Stomach (tissue), 9 donors: ENCODE results near the gene IL18R1. TPM values are rescaled to one million over a fixed set of nuclear protein-coding genes. Genes with fewer than 3 reads are reported as not detected.

Experiments used
- DNase-seq, 2 donors: peaks; one replicate each; pipeline versions ENCODE4 v3.0.0 to v3.0.0-alpha.2; 2013 to 2019
- H3K27ac ChIP-seq, 5 donors: fragments of 200-600 bp in 4 of 5; sonication (generic) in 4 of 5; one replicate each; pipeline ENCODE4 v1.5.1; 2013 to 2019; ENCODE audit warnings: mild to moderate bottlenecking in 1 of 5, moderate library complexity in 1 of 5
- H3K27me3 ChIP-seq, 3 donors: fragments of 200-600 bp; sonication (generic); one replicate each; pipeline ENCODE4 v1.5.1; 2017 to 2019; ENCODE audit warnings: mixed run types in 1 of 3
- H3K36me3 ChIP-seq, 4 donors: fragments of 200-600 bp; sonication (generic); 1 replicate in 3 of 4; 2 replicates in 1 of 4; pipeline ENCODE4 v1.5.1; 2016 to 2019
- H3K4me1 ChIP-seq, 4 donors: fragments of 200-600 bp; sonication (generic); one replicate each; pipeline ENCODE4 v1.5.1; 2016 to 2019
- H3K4me3 ChIP-seq, 4 donors: fragments of 200-600 bp; sonication (generic) in 3 of 4; one replicate each; pipeline ENCODE4 v1.5.1; 2016 to 2019; ENCODE audit warnings: mild to moderate bottlenecking in 1 of 4
- H3K9me3 ChIP-seq, 4 donors: fragments of 200-600 bp; sonication (generic); one replicate each; pipeline ENCODE4 v1.5.1; 2016 to 2019
- CTCF ChIP-seq, 7 experiments: fragments of 450-650 bp in 4 of 7; fragments of 200-600 bp in 3 of 7; sonication (generic) in 3 of 7; IDR thresholded peaks; one replicate each; pipeline ENCODE4 v1.5.1; 2016 to 2019; ENCODE audit warnings: antibody characterized with exemption in 7 of 7, control low read depth in 2 of 7, mild to moderate bottlenecking in 1 of 7
- EP300 ChIP-seq: sonication (generic); formaldehyde crosslinking; IDR thresholded peaks from one replicate; pipeline ENCODE4 v1.6.1; 2017; ENCODE audit warnings: antibody characterized with exemption
- POLR2A ChIP-seq, 4 donors: fragments of 450-650 bp; IDR thresholded peaks; one replicate each; pipeline ENCODE4 v1.6.1; 2016; ENCODE audit warnings: antibody characterized with exemption in 4 of 4, control low read depth in 2 of 4, mild to moderate bottlenecking in 1 of 4, moderate library complexity in 1 of 4
- POLR2AphosphoS5 ChIP-seq, 3 donors: sonication (generic); formaldehyde crosslinking; IDR thresholded peaks; one replicate each; pipeline ENCODE4 v1.6.1; 2016; ENCODE audit warnings: antibody characterized with exemption in 3 of 3
- WGBS, 5 donors: extraction: QIAGEN DNeasy Blood & Tissue Kit in 3 of 5; methylation state at CpG; one replicate each; pipeline versions ENCODE4 v1.1.5 to v1.1.7; 2013 to 2018; 5-methylcytosine and 5-hydroxymethylcytosine counted together
- intact Hi-C: fragments of 100-400 bp; cut with DNase I; formaldehyde crosslinking; loops from one replicate; pipeline ENCODE4 v1.15.1; 2023; ENCODE audit warnings: low total_unique reads
- polyA plus RNA-seq, 3 donors: library from polyadenylated mRNA; stranded (reverse); fragments of 200-250 nt; gene quantifications; one replicate each; pipeline ENCODE4 v1.2.3, GENCODE V29; 2013
- total RNA-seq, 5 donors: library from RNA; depleted of rRNA; stranded (reverse); fragments of >200 nt; gene quantifications; one replicate each; pipeline versions ENCODE4 v1.1.0 to v1.2.3, GENCODE V29; 2014 to 2016
- donor health status: healthy with polysubstance abuse.
- donor health status: Bipolar disorder and iron deficiency.
- donor health status: healthy.

Gene IL18R1
- total and polyA plus RNA-seq, 8 donors = 0.29 to 83.9 (median 2.5) TPM

GRCh38 chr2:102369866-102370265, 14.3 kb downstream of the IL18R1 start:
- WGBS, 5 donors = 85 to 97% (median 93%) methylated on average over 1 of the region's 1 CpG
- Histone ChIP-seq H3K4me3 (no peak overlapping the region), H3K27me3 (no peaks in the 10 kb centered on the region), H3K9me3 (peaks cover 0 to 20% (median 16%) of the 10 kb centered on the region in 4 donors), H3K27ac (no peak overlapping the region), H3K4me1 (no peaks in the 10 kb centered on the region), H3K36me3 (peaks cover 0 to 20% (median 16%) of the 10 kb centered on the region in 4 donors)
- intact Hi-C loops = no loop called here
- DNase-seq = no peak
- no peak for TF ChIP-seq POLR2A (IDR thresholded peaks at IDR 0.05)
- no peak for TF ChIP-seq EP300
- TF ChIP-seq POLR2AphosphoS5 (IDR thresholded peaks at IDR 0.05) = no peak
- TF ChIP-seq CTCF (IDR thresholded peaks at IDR 0.05) = no peak

- TF ChIP-seq CTCF (IDR thresholded peaks at IDR 0.05) (no peak), POLR2A (IDR thresholded peaks at IDR 0.05) (no peak), POLR2AphosphoS5 (IDR thresholded peaks at IDR 0.05) (no peak), EP300 (no peak)
Observed at GRCh38 chr2:102376052-102376591, 20.5 kb downstream of the IL18R1 start.

GRCh38 chr2:102383722-102384121, 28.1 kb downstream of the IL18R1 start:
- Histone ChIP-seq H3K4me3 (no peak overlapping the region), H3K27ac (no peak overlapping the region), H3K36me3 (peaks cover 0 to 27% (median 12%) of the 10 kb centered on the region in 4 donors), H3K9me3 (peaks cover 0 to 19% (median 9%) of the 10 kb centered on the region in 4 donors), H3K27me3 (no peaks in the 10 kb centered on the region), H3K4me1 (no peaks in the 10 kb centered on the region)
- no peak for TF ChIP-seq POLR2A (IDR thresholded peaks at IDR 0.05)
- TF ChIP-seq CTCF (IDR thresholded peaks at IDR 0.05) = no peak
- no peak for TF ChIP-seq POLR2AphosphoS5 (IDR thresholded peaks at IDR 0.05)
- TF ChIP-seq EP300 = no peak
- intact Hi-C loops = no loop called here
- DNase-seq = no peak

More at GRCh38 chr2:102376052-102376591, 20.5 kb downstream of the IL18R1 start:
- Histone ChIP-seq H3K27me3 (no peaks in the 10 kb centered on the region), H3K27ac (no peak overlapping the region), H3K36me3 (peaks cover 0 to 3% (median 0%) of the 10 kb centered on the region in 4 donors), H3K4me1 (no peaks in the 10 kb centered on the region), H3K9me3 (peaks cover 0 to 4% (median 0%) of the 10 kb centered on the region in 4 donors), H3K4me3 (no peak overlapping the region)
- DNase-seq = no peak
- intact Hi-C loops = no loop called here
- WGBS, 5 donors = 78 to 91% (median 83%) methylated on average over 1 of the region's 1 CpG

- intact Hi-C loops = no loop called here
- TF ChIP-seq POLR2A (IDR thresholded peaks at IDR 0.05) = no peak
- no peak for TF ChIP-seq EP300
- no peak for TF ChIP-seq CTCF (IDR thresholded peaks at IDR 0.05)
- no peak for TF ChIP-seq POLR2AphosphoS5 (IDR thresholded peaks at IDR 0.05)
- 93 to 97% (median 96%) methylated on average over 1 of the region's 1 CpG for WGBS, 5 donors
- peaks cover 0 to 27% (median 12%) of the 10 kb centered on the region in 4 donors for H3K36me3 ChIP-seq
- H3K4me1 ChIP-seq = no peaks in the 10 kb centered on the region
- no peak for DNase-seq
- peaks cover 0 to 19% (median 9%) of the 10 kb centered on the region in 4 donors for H3K9me3 ChIP-seq
- no peak overlapping the region for H3K4me3 ChIP-seq
- H3K27ac ChIP-seq = no peak overlapping the region
- H3K27me3 ChIP-seq = no peaks in the 10 kb centered on the region
Observed at GRCh38 chr2:102385522-102385921, 29.9 kb downstream of the IL18R1 start.
